Stimulated activated CD8-positive, alpha-beta memory T cell treated with anti-CD3 and anti-CD28 coated beads, Interleukin-15, amount 100 ng/mL, for 24 hours (primary cell): ENCODE measurements around the gene COLEC11.

Experiments used
- DNase-seq: peaks from one replicate; pipeline ENCODE4 v3.0.0-alpha.2; 2020; ENCODE audit warnings: low read depth

COLEC11 gene

DNA sequence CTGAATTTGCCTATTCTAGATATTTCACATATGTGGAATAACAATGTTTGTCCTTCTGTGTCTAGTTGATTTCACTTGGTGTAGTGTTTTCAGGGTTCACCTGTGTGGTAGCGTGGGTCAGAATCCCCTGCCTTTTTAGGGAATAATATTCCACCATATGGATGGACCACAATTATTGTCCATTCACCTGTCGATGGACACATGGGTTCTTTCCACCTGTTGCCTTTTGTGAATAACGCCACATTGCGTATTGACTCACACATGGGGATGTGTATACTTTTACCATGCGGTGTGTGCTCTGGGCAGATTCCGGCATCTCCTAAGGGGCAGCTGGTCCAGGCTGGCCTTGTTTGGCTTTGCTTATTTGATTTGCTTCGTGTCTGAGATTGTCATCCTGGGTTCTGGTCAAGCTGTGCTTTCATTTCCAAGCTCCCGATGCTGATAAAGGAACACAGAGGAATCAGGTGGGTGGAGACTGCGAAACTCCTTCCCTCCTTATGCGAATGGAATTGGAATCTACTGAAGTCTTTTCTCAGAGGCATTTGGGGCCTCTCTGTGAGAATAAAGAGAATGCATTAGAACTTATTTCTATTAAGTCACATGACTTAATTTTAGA is 44.2 kb downstream of the COLEC11 start:
- no peak for DNase-seq

DNA sequence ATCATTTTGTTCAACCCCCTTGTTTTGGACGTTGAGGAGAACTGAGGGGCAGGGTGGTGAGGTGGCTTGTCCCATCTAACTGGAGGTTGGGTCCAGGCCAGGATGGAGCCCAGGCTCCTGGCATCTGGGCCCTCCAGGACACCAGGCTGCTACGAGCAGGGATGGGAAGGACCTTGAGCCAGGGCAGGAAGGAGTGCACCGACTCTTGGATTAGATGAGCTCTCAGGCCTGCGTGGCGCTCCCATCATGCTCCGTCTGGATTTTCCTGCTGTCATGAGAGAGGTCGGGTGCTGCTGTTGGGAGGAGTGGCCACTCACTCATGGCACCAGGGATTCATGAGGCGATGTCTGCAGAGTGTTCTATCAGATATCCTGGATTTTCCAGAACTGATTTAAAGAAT is 44.7 kb downstream of the COLEC11 start:
- DNase-seq = no peak

DNA sequence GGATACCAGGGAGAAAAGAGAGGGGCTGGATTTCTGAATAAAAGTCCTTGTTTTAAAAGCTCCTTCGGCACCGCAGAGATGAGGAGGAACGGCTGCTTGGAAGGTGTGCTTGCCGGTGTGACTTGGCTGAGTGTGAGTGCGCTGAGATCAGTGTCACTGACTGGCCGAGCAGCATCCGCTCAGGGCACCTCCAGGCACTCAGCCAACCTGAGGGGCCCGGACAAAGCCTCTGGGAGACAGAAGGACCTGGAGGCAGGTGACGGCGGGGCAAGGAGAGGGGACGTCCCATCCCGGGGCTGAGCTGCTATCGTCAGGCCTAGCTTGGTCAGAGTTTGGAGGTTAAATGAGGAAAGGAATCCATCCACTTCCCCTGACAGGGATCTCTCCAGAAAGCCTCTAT is 46.3 kb downstream of the COLEC11 start:
- no peak for DNase-seq

DNA sequence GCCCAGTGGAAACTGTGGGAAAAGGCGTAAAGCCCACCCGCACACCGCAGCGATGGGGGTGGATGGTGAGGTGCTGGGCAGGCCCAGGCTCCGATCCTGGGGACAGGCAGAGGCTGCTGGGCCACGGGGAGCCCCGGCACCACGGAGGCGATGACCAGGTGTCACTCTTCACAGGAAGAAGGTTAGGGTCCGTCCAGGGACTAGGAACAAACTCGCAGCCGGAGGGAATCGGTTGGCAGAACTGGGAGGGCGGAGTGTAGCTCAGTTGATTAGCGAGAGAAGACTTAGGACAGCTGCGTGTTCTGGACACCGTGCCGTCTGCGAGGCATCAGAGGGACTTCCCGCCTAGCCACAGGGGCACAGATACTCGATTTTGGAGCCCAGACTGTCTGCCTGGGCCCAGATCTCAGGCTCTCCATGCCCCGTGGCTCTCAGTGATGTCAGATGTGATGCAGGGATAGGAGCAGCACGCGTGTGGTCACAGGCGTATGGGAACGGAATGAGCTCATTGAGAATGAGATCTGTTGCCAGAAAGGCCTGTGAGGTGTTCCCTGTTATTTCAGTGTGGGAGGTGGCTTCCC is 47.0 kb downstream of the COLEC11 start:
- DNase-seq = no peak

- no peak for DNase-seq
Measured at GRCh38 chr2:3642521-3643215, 47.8 kb downstream of the COLEC11 start.

DNA sequence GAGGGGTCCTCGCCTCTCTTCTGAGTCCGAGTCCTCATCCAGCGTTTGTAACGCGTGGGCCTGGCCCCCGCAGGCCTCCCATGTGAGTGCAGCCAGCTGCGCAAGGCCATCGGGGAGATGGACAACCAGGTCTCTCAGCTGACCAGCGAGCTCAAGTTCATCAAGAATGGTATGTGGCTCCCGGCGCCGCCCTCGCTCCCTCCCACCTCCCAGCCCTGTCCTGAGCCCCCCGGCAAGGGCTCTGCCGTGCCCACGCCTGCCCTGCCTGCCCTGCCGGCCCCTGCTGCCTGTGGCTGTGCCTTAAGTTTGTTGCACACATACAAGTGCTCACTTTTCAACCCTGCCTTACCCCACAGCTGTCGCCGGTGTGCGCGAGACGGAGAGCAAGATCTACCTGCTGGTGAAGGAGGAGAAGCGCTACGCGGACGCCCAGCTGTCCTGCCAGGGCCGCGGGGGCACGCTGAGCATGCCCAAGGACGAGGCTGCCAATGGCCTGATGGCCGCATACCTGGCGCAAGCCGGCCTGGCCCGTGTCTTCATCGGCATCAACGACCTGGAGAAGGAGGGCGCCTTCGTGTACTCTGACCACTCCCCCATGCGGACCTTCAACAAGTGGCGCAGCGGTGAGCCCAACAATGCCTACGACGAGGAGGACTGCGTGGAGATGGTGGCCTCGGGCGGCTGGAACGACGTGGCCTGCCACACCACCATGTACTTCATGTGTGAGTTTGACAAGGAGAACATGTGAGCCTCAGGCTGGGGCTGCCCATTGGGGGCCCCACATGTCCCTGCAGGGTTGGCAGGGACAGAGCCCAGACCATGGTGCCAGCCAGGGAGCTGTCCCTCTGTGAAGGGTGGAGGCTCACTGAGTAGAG is 48.7 kb downstream of the COLEC11 start:
- DNase-seq = no peak

- no peak for DNase-seq
Measured at GRCh38 chr2:3644246-3644525, 49.3 kb downstream of the COLEC11 start.

DNA sequence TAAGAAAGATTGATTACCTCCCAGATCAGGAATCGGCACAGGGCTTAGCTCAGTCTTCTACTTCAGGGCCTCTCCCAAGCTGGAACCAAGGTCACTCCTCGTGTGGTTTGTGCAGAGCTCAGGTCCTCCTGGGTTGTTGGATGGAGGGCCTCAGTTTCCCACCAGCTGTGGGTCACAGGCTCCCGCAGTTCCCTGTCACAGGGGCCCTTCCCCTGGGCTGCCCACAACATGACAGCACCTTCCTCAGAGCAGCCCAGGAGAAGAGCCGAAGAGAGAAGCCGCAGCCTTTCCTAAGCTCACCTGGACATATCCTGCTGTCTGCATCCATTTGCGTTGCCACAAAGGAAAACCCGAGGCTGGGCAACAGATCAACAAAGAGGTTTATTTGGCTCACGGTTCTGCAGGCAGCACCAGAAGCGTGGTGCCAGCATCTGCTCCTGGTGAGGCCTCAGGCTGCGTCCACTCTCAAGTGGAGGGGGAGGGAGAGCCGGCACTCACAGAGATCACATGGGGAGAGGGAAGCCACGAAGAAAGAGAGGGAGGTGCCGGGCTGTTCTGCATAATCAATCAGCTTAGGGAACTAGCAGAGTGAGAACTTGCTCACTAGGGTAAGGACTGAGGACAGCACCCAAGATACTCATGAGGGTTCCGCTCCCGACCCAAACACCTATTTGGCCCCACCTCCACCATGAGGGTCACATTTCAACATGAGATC is 50.1 kb downstream of the COLEC11 start:
- no peak for DNase-seq

- DNase-seq = no peak
Measured at GRCh38 chr2:3645745-3646389, 51.0 kb downstream of the COLEC11 start.

DNA sequence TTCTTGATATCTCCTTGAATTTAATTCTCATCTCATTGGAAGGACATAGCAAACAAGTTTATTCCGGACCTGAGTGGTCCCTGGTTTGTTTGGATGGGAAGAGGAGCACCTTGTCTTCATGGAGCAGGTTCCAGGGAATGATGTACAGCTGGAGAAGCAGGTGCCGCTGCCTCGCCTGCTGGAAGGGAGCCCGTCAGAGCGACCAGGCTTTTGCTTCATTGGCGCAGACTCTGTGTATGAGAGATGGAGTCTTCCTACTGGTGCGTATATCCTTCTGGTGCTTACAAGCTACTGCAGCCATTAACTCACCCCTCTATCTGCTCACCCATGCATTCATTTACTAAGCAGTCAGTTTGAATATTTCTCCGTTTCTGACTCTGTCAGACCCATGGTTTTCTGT is 51.5 kb downstream of the COLEC11 start:
- no peak for DNase-seq

DNA sequence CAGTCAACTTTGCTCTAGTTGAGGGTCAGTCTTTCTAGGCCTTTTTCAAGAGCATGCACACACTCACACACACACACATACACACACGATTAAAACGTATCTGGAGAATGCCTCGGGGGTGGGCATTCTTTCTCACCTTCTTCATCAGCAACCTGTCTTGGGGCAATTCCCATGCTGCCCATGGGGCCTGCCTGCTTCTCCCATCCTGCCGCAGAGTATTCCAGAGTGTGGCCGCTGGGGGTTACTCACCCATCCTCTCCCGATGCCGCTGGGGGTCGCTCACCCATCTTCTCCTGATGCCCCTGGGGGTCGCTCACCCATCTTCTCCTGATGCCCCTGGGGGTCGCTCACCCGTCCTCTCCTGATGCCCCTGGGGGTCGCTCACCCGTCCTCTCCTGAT is 52.3 kb downstream of the COLEC11 start:
- DNase-seq = no peak

- no peak for DNase-seq
Measured at GRCh38 chr2:3647831-3648651, 53.1 kb downstream of the COLEC11 start.

GRCh38 chr2:3648652-3649177 is 53.8 kb downstream of the COLEC11 start:
- DNase-seq = no peak

GRCh38 chr2:3649581-3649980 is 54.7 kb downstream of the COLEC11 start:
- no peak for DNase-seq

DNA sequence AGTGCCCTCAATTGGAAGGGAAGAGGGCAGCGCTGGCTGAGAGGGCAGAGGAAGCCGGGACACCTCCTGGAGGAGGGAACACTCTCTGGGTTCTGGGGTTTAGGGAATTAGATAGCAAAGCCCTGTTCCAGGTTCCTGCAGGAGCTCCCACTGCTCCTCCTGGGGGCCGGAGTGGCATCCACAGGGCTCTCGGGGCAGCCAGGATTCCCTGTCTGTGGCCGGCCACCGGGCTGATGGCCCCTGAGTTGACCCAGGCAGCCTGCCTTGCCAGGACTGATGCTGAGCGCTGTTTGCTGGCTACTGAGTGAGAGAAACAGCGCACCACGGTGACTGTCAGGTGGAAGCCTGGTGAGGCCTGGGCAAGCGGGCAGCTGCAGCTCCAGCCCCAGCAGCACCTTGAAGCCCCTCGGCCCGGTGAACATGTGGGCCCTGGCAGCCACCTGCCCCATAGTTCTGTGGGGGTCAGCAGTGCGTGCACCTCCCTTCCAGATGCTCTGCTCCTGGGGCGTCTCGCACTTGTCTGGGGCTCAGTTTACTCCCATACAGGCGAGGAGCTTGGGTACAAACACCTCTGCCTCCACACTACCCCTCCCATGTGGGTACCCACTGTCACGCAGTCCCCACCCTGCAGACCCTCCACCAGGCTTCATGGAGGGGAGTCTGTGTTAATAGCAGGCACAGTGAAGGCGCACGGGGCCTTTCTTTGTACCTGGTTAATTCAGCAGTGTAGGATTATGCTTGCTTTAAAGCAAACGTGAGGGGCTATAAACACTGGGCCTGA is 55.4 kb downstream of the COLEC11 start:
- no peak for DNase-seq

- peak; percentile 15 for DNase-seq
Measured at GRCh38 chr2:3651691-3652648, 57.1 kb downstream of the COLEC11 start.

- no peak for DNase-seq
Measured at GRCh38 chr2:3652896-3653625, 58.1 kb downstream of the COLEC11 start.

GRCh38 chr2:3654011-3654410 is 59.1 kb downstream of the COLEC11 start:
- no peak for DNase-seq
